Endodermal cell (in vitro differentiated cells): ENCODE data around the gene SH3BGRL. TPM values are rescaled to one million over a fixed set of nuclear protein-coding genes. Genes with fewer than 3 reads are reported as not detected.

ENCODE experiments used
- DNase-seq: peaks from one replicate; pipeline ENCODE4 v3.0.0-alpha.2; 2017
- H3K27ac ChIP-seq: 2 replicates; pipeline ENCODE4 v1.5.1; 2013; ENCODE audit warnings: mild to moderate bottlenecking, low read depth, low read length, moderate library complexity
- H3K27me3 ChIP-seq: 2 replicates; pipeline ENCODE4 v1.6.1; 2013; ENCODE audit warnings: mild to moderate bottlenecking, low read length, moderate library complexity; ENCODE audit not compliant: insufficient read depth, control insufficient read depth, poor library complexity, severe bottlenecking
- H3K36me3 ChIP-seq: 2 replicates; pipeline ENCODE4 v1.7.0; 2013; ENCODE audit warnings: mild to moderate bottlenecking, low read length, moderate library complexity; ENCODE audit not compliant: control insufficient read depth, insufficient read depth
- H3K4me1 ChIP-seq: one replicate; pipeline ENCODE4 v1.7.0; 2013; ENCODE audit warnings: low read length; ENCODE audit not compliant: control insufficient read depth, insufficient read depth
- H3K4me3 ChIP-seq: 2 replicates; pipeline ENCODE4 v1.5.1; 2013; ENCODE audit warnings: mild to moderate bottlenecking, low read length, moderate library complexity
- H3K9ac ChIP-seq: 2 replicates; pipeline ENCODE4 v1.6.1; 2013; ENCODE audit warnings: mild to moderate bottlenecking, low read length, moderate library complexity; ENCODE audit not compliant: poor library complexity, severe bottlenecking; ENCODE audit errors: extremely low read depth
- H3K9me3 ChIP-seq: 2 replicates; pipeline ENCODE4 v1.6.1; 2013; ENCODE audit warnings: mild to moderate bottlenecking, low read length, moderate library complexity; ENCODE audit not compliant: control insufficient read depth
- H3K27ac Mint-ChIP-seq: 2 replicates; pipeline ENCODE4 v1.8.0; 2020; ENCODE audit warnings: mixed read lengths
- H3K27me3 Mint-ChIP-seq: 2 replicates; pipeline ENCODE4 v1.8.0; 2021; ENCODE audit warnings: mild to moderate bottlenecking, mixed read lengths; ENCODE audit not compliant: insufficient read depth
- H3K36me3 Mint-ChIP-seq: 2 replicates; pipeline ENCODE4 v1.8.0; 2020; ENCODE audit warnings: low read depth, mixed read lengths
- H3K4me1 Mint-ChIP-seq: 2 replicates; pipeline ENCODE4 v1.8.0; 2020; ENCODE audit warnings: mixed read lengths
- H3K4me3 Mint-ChIP-seq: 2 replicates; pipeline ENCODE4 v1.8.0; 2020; ENCODE audit warnings: mild to moderate bottlenecking, moderate library complexity, mixed read lengths
- H3K9me3 Mint-ChIP-seq: 2 replicates; pipeline ENCODE4 v1.8.0; 2020; ENCODE audit warnings: mild to moderate bottlenecking, mixed read lengths
- CTCF ChIP-seq: fragments of 200-600 bp; sonication (generic); conservative IDR thresholded peaks from 2 replicates; pipeline ENCODE4 v1.5.0; 2021; ENCODE audit warnings: antibody characterized with exemption, mild to moderate bottlenecking
- WGBS, 2 experiments: methylation state at CpG; one replicate each; pipeline versions ENCODE4 v1.1.5 to v1.1.7; 2013; ENCODE audit warnings: missing lambda C conversion rate in 2 of 2, mixed read lengths in 1 of 2; ENCODE audit not compliant: insufficient coverage in 1 of 2, insufficient read length in 1 of 2; 5-methylcytosine and 5-hydroxymethylcytosine counted together
- total RNA-seq, 2 donors: library from RNA; stranded (reverse); fragmentation: NEBNext Ultra II Directional in 1 of 2; extraction: Animal tissue kit (Norgen Biotek cat#: 25700) in 1 of 2; gene quantifications; 2 replicates in 1 of 2; 3 replicates in 1 of 2; pipeline ENCODE4 v1.2.1, GENCODE V29; 2021

SH3BGRL gene
- total RNA-seq, 2 donors from 2014 or later: 44.8 to 63.5 TPM

GRCh38 chrX:81291996-81292395, 90.1 kb downstream of the SH3BGRL start:
- peaks cover 46% of the 10 kb centered on the region for H3K36me3 Mint-ChIP-seq
- Histone ChIP-seq H3K9ac (no peak overlapping the region), H3K9me3 (peaks cover 38% of the 10 kb centered on the region), H3K36me3 (no peaks in the 10 kb centered on the region), H3K27me3 (no peaks in the 10 kb centered on the region), H3K27ac (no peak overlapping the region), H3K4me3 (no peak overlapping the region), H3K4me1 (no peaks in the 10 kb centered on the region)
- TF ChIP-seq CTCF: no peak
- no peaks in the 10 kb centered on the region for H3K4me1 Mint-ChIP-seq
- no peak overlapping the region for H3K4me3 Mint-ChIP-seq
- no peak overlapping the region for H3K27ac Mint-ChIP-seq
- H3K27me3 Mint-ChIP-seq: no peaks in the 10 kb centered on the region
- no peak for DNase-seq
- 91% methylated on average over 2 of the region's 2 CpGs; no CpG with 5 or more reads in 1 of the 2 experiments for WGBS, 2 experiments
- peaks cover 88% of the 10 kb centered on the region for H3K9me3 Mint-ChIP-seq

DNA sequence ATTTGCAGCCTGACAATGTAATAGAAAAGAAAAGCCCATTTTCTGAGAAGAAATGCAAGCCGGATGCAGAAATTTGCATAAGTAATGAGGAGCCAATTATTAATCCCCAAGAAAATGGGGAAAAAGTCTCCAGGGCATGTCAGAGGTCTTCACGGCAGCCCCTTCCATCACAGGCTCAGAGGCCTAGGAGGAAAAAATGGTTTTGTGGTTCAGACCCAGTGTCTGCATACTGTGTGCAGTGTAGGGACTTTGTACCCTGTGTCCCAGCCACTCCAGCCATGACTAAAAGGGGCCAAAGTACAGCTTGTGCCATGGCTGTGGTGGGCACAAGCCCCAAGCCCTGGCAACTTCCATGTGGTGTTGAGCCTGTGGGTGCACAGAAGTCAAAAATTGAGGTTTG, 92.2 kb downstream of the SH3BGRL start:
- Mint-ChIP-seq H3K9me3 (peaks cover 75% of the 10 kb centered on the region), H3K27me3 (no peaks in the 10 kb centered on the region), H3K4me3 (no peak overlapping the region), H3K4me1 (no peaks in the 10 kb centered on the region), H3K36me3 (peaks cover 46% of the 10 kb centered on the region), H3K27ac (no peak overlapping the region)
- no peaks in the 10 kb centered on the region for H3K36me3 ChIP-seq
- H3K9me3 ChIP-seq: peaks cover 38% of the 10 kb centered on the region
- 90% methylated on average over 2 of the region's 2 CpGs for WGBS, 2 experiments
- no peak for DNase-seq
- no peaks in the 10 kb centered on the region for H3K27me3 ChIP-seq
- no peak overlapping the region for H3K9ac ChIP-seq
- no peaks in the 10 kb centered on the region for H3K4me1 ChIP-seq
- H3K4me3 ChIP-seq: no peak overlapping the region
- TF ChIP-seq CTCF: no peak
- no peak overlapping the region for H3K27ac ChIP-seq

- no peak overlapping the region for H3K27ac Mint-ChIP-seq
- H3K27me3 ChIP-seq: no peaks in the 10 kb centered on the region
- peaks cover 3% of the 10 kb centered on the region for H3K36me3 Mint-ChIP-seq
- no peak overlapping the region for H3K4me3 ChIP-seq
- 100% methylated on average over 1 of the region's 1 CpG; no CpG with 5 or more reads in 1 of the 2 experiments for WGBS, 2 experiments
- H3K4me1 Mint-ChIP-seq: no peaks in the 10 kb centered on the region
- no peaks in the 10 kb centered on the region for H3K27me3 Mint-ChIP-seq
- H3K27ac ChIP-seq: no peak overlapping the region
- TF ChIP-seq CTCF: no peak
- no peak overlapping the region for H3K9ac ChIP-seq
- H3K4me3 Mint-ChIP-seq: no peak overlapping the region
- peaks cover 35% of the 10 kb centered on the region for H3K9me3 Mint-ChIP-seq
- no peaks in the 10 kb centered on the region for H3K36me3 ChIP-seq
- DNase-seq: no peak
- no peaks in the 10 kb centered on the region for H3K9me3 ChIP-seq
- no peaks in the 10 kb centered on the region for H3K4me1 ChIP-seq
Observed at GRCh38 chrX:81301877-81302276, 100.0 kb downstream of the SH3BGRL start.
